Measurements from ENCODE around the gene PDK1. TPM values are rescaled to one million over a fixed set of nuclear protein-coding genes. Genes with fewer than 3 reads are reported as not detected.

Gene PDK1
- total RNA-seq, 1 experiment from 2014 or later: 6.8 TPM

DNA sequence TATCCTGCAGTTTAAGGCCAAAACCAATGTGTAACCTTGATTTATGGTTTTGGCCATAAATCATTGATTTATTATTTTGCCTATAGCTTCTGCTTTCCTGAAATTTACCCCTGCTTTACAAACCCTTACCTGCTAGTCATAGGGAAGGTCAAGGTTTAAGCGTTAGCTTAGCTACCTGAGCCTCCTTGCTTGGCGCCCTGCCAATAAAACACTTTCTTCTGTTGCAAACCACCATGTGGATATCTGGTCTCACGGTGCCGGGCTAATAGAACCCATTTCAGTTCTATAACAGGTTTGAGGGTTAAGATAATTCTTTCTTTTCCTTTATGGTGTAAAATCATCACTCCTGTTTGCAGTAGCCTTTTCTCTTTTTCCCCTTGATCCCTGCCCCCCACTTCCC lies 72.2 kb downstream of the PDK1 start:
- Histone ChIP-seq H3K27ac (ENCODE audit: low read depth, low read length, poor library complexity, severe bottlenecking) (no peak overlapping the region), H3K4me3 (ENCODE audit: low read depth, low read length, poor library complexity, severe bottlenecking) (no peak overlapping the region), H3K27me3 (replicated peaks; ENCODE audit: insufficient read depth, low read depth, low read length, poor library complexity) (no peaks in the 10 kb centered on the region), H3K4me1 (ENCODE audit: insufficient read depth, low read length, poor library complexity, severe bottlenecking) (no peaks in the 10 kb centered on the region), H3K36me3 (ENCODE audit: insufficient read depth, low read length, poor library complexity, severe bottlenecking) (no peaks in the 10 kb centered on the region), H3K9me3 (ENCODE audit: low read depth, low read length, poor library complexity, severe bottlenecking) (no peaks in the 10 kb centered on the region)
- intact Hi-C loops (cut with micrococcal nuclease; ENCODE audit: unreplicated experiment): no loop called here
- POLR2A ChIA-PET (ENCODE audit: low non-redundant PET): no interaction called here
- CTCF ChIA-PET: no interaction called here
- no TSS peak for BruUV-seq (replicated peaks)
- no peak for DNase-seq (ENCODE audit: low spot score)
- no peak for TF ChIP-seq EZH2 (IDR thresholded peaks at IDR 0.05; ENCODE audit: borderline replicate concordance, low read depth, low read length, poor library complexity, severe bottlenecking)
- TF ChIP-seq, protein P1, sequence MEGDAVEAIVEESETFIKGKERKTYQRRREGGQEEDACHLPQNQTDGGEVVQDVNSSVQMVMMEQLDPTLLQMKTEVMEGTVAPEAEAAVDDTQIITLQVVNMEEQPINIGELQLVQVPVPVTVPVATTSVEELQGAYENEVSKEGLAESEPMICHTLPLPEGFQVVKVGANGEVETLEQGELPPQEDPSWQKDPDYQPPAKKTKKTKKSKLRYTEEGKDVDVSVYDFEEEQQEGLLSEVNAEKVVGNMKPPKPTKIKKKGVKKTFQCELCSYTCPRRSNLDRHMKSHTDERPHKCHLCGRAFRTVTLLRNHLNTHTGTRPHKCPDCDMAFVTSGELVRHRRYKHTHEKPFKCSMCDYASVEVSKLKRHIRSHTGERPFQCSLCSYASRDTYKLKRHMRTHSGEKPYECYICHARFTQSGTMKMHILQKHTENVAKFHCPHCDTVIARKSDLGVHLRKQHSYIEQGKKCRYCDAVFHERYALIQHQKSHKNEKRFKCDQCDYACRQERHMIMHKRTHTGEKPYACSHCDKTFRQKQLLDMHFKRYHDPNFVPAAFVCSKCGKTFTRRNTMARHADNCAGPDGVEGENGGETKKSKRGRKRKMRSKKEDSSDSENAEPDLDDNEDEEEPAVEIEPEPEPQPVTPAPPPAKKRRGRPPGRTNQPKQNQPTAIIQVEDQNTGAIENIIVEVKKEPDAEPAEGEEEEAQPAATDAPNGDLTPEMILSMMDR (conservative IDR thresholded peaks at IDR 0.05; ENCODE audit: low read depth, low read length): no peak

DNA sequence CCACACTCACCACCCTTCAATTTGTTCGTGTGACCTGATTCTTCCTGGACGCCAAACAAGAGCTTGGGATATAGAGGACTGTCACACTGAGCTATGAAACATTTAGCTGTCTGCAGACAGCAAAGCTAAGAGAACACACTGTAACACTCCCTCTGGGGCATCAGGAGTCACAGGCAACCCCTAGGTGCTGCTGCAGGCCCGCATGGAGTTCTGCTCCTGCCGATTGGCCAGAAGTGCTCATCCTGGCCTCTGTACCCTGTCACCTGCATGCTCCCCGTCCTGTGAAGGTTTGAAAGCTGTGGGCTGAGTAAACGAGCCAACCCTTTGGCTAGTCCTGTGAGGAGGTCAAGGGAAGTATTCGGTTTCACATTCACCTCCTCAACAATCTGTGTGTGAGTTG lies 73.7 kb downstream of the PDK1 start:
- ChIA-PET CTCF (no interaction called here), POLR2A (ENCODE audit: low non-redundant PET) (no interaction called here)
- BruUV-seq (replicated peaks): no TSS peak

DNA sequence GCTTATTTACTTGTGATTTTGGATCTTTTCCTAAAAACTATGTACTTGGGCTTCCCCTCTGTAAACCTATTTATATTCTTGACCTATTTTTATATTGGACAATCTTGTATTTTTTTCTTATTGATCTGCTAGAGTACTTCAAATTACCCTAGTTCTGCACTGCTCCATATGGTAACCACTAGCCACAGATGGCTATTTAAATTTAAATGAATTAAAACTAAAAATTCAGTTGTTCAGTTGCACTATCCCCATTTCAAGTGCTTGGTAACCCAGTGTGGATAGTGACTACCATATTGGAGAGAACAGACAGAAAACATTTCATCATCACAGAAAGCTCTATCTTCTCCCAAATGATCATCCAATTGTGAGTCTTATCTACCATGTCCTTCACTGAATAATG lies 74.3 kb downstream of the PDK1 start:
- CTCF ChIA-PET: no interaction called here
- POLR2A ChIA-PET (ENCODE audit: low non-redundant PET): interaction anchor here (0.7 kb wide), 1 partner anchor 144 kb away, joined by 4 read pairs; no protein-coding TSS in a partner anchor
- H3K36me3 ChIP-seq (ENCODE audit: insufficient read depth, low read length, poor library complexity, severe bottlenecking): no peaks in the 10 kb centered on the region
- no peak overlapping the region for H3K4me3 ChIP-seq (ENCODE audit: low read depth, low read length, poor library complexity, severe bottlenecking)
- BruUV-seq (replicated peaks): no TSS peak
- H3K27ac ChIP-seq (ENCODE audit: low read depth, low read length, poor library complexity, severe bottlenecking): no peak overlapping the region
- TF ChIP-seq, protein P1 (conservative IDR thresholded peaks at IDR 0.05; ENCODE audit: low read depth, low read length): no peak
- TF ChIP-seq EZH2 (IDR thresholded peaks at IDR 0.05; ENCODE audit: borderline replicate concordance, low read depth, low read length, poor library complexity, severe bottlenecking): no peak
- no peak for DNase-seq (ENCODE audit: low spot score)
- intact Hi-C loops (cut with micrococcal nuclease; ENCODE audit: unreplicated experiment): no loop called here
- H3K27me3 ChIP-seq (replicated peaks; ENCODE audit: insufficient read depth, low read depth, low read length, poor library complexity): no peaks in the 10 kb centered on the region
- H3K9me3 ChIP-seq (ENCODE audit: low read depth, low read length, poor library complexity, severe bottlenecking): no peaks in the 10 kb centered on the region
- H3K4me1 ChIP-seq (ENCODE audit: insufficient read depth, low read length, poor library complexity, severe bottlenecking): no peaks in the 10 kb centered on the region

More for the DNA sequence above, 73.7 kb downstream of the PDK1 start:
- no peaks in the 10 kb centered on the region for H3K9me3 ChIP-seq (ENCODE audit: low read depth, low read length, poor library complexity, severe bottlenecking)
- no peak overlapping the region for H3K27ac ChIP-seq (ENCODE audit: low read depth, low read length, poor library complexity, severe bottlenecking)
- no peaks in the 10 kb centered on the region for H3K27me3 ChIP-seq (replicated peaks; ENCODE audit: insufficient read depth, low read depth, low read length, poor library complexity)
- intact Hi-C loops (cut with micrococcal nuclease; ENCODE audit: unreplicated experiment): no loop called here
- no peaks in the 10 kb centered on the region for H3K4me1 ChIP-seq (ENCODE audit: insufficient read depth, low read length, poor library complexity, severe bottlenecking)
- no peaks in the 10 kb centered on the region for H3K36me3 ChIP-seq (ENCODE audit: insufficient read depth, low read length, poor library complexity, severe bottlenecking)
- no peak for TF ChIP-seq EZH2 (IDR thresholded peaks at IDR 0.05; ENCODE audit: borderline replicate concordance, low read depth, low read length, poor library complexity, severe bottlenecking)
- TF ChIP-seq, protein P1 (conservative IDR thresholded peaks at IDR 0.05; ENCODE audit: low read depth, low read length): no peak
- no peak overlapping the region for H3K4me3 ChIP-seq (ENCODE audit: low read depth, low read length, poor library complexity, severe bottlenecking)
- DNase-seq (ENCODE audit: low spot score): no peak

All from A673 (cell line).